Tibial artery (tissue), 4 donors: ENCODE data around the gene VGLL4.

Experiments used
- DNase-seq, 2 donors: peaks; one replicate each; pipeline ENCODE4 v3.0.0-alpha.2; 2019
- H3K27ac ChIP-seq, 2 donors: fragments of 200-600 bp; sonication (generic) in 1 of 2; 1 replicate in 1 of 2; 2 replicates in 1 of 2; pipeline ENCODE4 v1.5.1; 2018 to 2019; ENCODE audit warnings: mild to moderate bottlenecking in 1 of 2
- H3K27me3 ChIP-seq, 2 donors: fragments of 200-600 bp; sonication (generic) in 1 of 2; one replicate each; pipeline versions ENCODE4 v1.5.1 to v1.6.0; 2016 to 2019
- H3K36me3 ChIP-seq, 3 donors: fragments of 200-600 bp; sonication (generic) in 2 of 3; one replicate each; pipeline ENCODE4 v1.5.1; 2016 to 2019; ENCODE audit warnings: mild to moderate bottlenecking in 2 of 3
- H3K4me1 ChIP-seq, 4 donors: fragments of 200-600 bp; sonication (generic) in 2 of 4; 1 replicate in 3 of 4; 2 replicates in 1 of 4; pipeline ENCODE4 v1.5.1; 2016 to 2019
- H3K4me3 ChIP-seq, 2 donors: fragments of 200-600 bp; sonication (generic) in 1 of 2; 1 replicate in 1 of 2; 2 replicates in 1 of 2; pipeline ENCODE4 v1.5.1; 2018 to 2019; ENCODE audit warnings: mild to moderate bottlenecking in 2 of 2
- H3K9me3 ChIP-seq, 3 donors: fragments of 200-600 bp; sonication (generic) in 1 of 3; one replicate each; pipeline ENCODE4 v1.5.1; 2016 to 2019
- CTCF ChIP-seq, 2 experiments: fragments of 200-600 bp in 1 of 2; fragments of 450-650 bp in 1 of 2; IDR thresholded peaks; one replicate each; pipeline ENCODE4 v1.5.1; 2017 to 2019; ENCODE audit warnings: antibody characterized with exemption in 2 of 2, mild to moderate bottlenecking in 1 of 2, moderate library complexity in 1 of 2
- intact Hi-C: fragments of 100-400 bp; cut with DNase I; formaldehyde crosslinking; loops from one replicate; pipeline ENCODE4 v1.15.0; 2023; ENCODE audit warnings: low total_unique reads

The VGLL4 gene

DNA sequence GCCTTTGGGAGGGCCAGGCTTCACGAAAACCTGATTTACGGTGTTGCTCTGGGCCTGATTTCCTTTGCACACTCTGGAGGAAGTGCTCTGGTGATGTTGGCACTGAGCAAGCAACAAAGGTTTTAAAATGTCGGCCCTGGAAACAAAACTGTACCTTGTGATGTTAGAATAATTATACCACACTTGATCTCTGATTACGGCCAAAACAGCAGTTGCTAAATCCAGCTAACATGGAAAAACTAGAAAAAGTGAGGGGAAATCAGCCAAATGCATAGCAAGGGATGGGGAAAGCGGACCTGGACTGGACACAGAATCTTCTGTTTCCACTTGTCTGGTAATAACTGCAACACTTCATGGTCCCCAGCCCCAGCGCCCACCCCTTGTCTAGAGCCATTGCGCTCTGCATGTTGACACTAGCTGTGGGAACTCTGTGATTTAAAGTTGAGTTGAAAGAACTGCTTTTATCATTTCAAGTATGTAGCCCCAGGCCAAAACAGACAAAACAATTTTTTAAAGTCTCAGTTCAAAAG, 120.1 kb downstream of the VGLL4 start:
- Histone ChIP-seq H3K36me3 (no peaks in the 10 kb centered on the region), H3K9me3 (no peaks in the 10 kb centered on the region), H3K4me1 (peaks cover 0 to 25% (median 12%) of the 10 kb centered on the region in 4 donors), H3K4me3 (no peak overlapping the region), H3K27ac (peak overlapping the region; percentile 62 to 63), H3K27me3 (no peaks in the 10 kb centered on the region)
- DNase-seq = peak; percentile 43 to 76
- intact Hi-C loops = no loop called here
- TF ChIP-seq CTCF (IDR thresholded peaks at IDR 0.05) = no peak

DNA sequence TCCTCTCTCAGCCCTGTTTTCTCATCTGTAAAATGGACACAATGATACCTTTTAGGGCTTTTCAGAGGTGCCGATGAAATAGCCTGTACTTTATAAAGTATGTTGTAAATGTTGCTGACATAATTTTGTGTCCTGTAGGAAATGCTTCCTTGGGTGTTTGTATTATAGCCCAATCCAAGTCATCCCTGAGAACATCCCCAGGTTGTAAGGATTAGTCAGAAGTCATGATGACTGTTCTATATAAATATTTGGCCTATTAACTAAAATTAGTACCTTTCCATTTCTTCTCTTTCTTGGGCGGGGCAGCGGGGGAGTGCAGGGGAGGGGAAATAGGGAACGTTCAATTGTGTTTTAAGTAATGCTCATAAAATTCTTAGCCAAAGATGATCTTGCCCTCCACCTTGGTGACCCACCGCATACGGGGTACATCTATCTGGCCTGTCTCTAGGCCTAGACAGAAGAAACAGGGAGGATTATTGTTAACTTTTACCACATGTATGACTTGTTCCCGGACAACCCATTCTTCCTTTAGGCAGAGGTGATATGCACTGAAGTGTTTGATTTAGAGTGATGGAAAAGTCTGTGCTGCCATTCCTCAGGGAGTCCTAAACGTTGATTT, 120.7 kb downstream of the VGLL4 start:
- no peaks in the 10 kb centered on the region for H3K27me3 ChIP-seq
- H3K9me3 ChIP-seq = no peaks in the 10 kb centered on the region
- no peak for TF ChIP-seq CTCF (IDR thresholded peaks at IDR 0.05)
- no peaks in the 10 kb centered on the region for H3K36me3 ChIP-seq
- peaks cover 0 to 25% (median 12%) of the 10 kb centered on the region in 4 donors for H3K4me1 ChIP-seq
- intact Hi-C loops = no loop called here
- DNase-seq = no peak
- H3K27ac ChIP-seq = peak overlapping the region; percentile 62 to 63
- no peak overlapping the region for H3K4me3 ChIP-seq

DNA sequence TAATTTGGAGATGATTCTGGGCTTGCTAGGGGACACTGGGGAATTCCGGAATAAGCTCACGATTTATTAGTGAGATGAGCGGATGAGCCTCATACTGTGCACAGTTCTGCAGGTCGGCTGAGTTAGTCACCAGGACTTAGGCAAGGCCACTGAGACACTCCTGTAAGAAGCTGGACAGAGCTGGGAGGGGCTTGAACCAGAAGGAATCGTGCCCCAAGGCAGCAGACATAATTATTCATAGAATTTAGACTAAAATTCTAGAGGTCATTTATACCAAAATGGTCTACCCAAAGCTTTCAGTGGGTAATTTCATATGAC, 121.4 kb downstream of the VGLL4 start:
- no peak overlapping the region for H3K4me3 ChIP-seq
- intact Hi-C loops = no loop called here

GRCh38 chr3:11521167-11521566, 122.5 kb downstream of the VGLL4 start:
- intact Hi-C loops = no loop called here

More for the DNA sequence above, 121.4 kb downstream of the VGLL4 start:
- peak overlapping the region in 1 of 2 donors; percentile 63 for H3K27ac ChIP-seq
- no peak for DNase-seq
- H3K36me3 ChIP-seq = no peaks in the 10 kb centered on the region
- no peaks in the 10 kb centered on the region for H3K27me3 ChIP-seq
- H3K4me1 ChIP-seq = peaks cover 0 to 25% (median 12%) of the 10 kb centered on the region in 4 donors
- no peaks in the 10 kb centered on the region for H3K9me3 ChIP-seq
- TF ChIP-seq CTCF (IDR thresholded peaks at IDR 0.05) = no peak

GRCh38 chr3:11517601-11518000, 126.1 kb downstream of the VGLL4 start:
- no peaks in the 10 kb centered on the region for H3K9me3 ChIP-seq
- no peaks in the 10 kb centered on the region for H3K36me3 ChIP-seq
- no peaks in the 10 kb centered on the region for H3K27me3 ChIP-seq
- no peak for TF ChIP-seq CTCF (IDR thresholded peaks at IDR 0.05)
- no peak overlapping the region for H3K27ac ChIP-seq
- H3K4me1 ChIP-seq = peaks cover 0 to 32% (median 20%) of the 10 kb centered on the region in 4 donors
- no peak overlapping the region for H3K4me3 ChIP-seq
- DNase-seq = peak in 1 of 2 donors; percentile 35
- intact Hi-C loops = no loop called here

More at GRCh38 chr3:11521167-11521566, 122.5 kb downstream of the VGLL4 start:
- Histone ChIP-seq H3K4me1 (peaks cover 0 to 25% (median 12%) of the 10 kb centered on the region in 4 donors), H3K4me3 (no peak overlapping the region), H3K27ac (no peak overlapping the region), H3K27me3 (no peaks in the 10 kb centered on the region), H3K9me3 (no peaks in the 10 kb centered on the region), H3K36me3 (no peaks in the 10 kb centered on the region)
- no peak for TF ChIP-seq CTCF (IDR thresholded peaks at IDR 0.05)
- no peak for DNase-seq
